Neural cell (in vitro differentiated cells): ENCODE data around the gene ZFP42. TPM values are rescaled to one million over a fixed set of nuclear protein-coding genes. Genes with fewer than 3 reads are reported as not detected.

Experiments
- H2AFZ ChIP-seq: fragments of 200-600, 300-800 bp; sonication (generic), shearing (Covaris generic); 2 replicates; pipeline ENCODE4 v1.6.0; 2014; ENCODE audit warnings: low read depth, mild to moderate bottlenecking, antibody characterized with exemption, low read length, moderate library complexity
- H3F3A ChIP-seq: fragments of 200-600 bp; shearing (Covaris generic); 2 replicates; pipeline ENCODE4 v1.6.1; 2016; ENCODE audit warnings: mild to moderate bottlenecking, moderate library complexity, mixed read lengths, antibody characterized with exemption, low read length; ENCODE audit not compliant: insufficient read depth, poor library complexity, severe bottlenecking
- H3K27ac ChIP-seq: fragments of 200-600, 300-800 bp; sonication (generic), shearing (Covaris generic); 2 replicates; pipeline ENCODE4 v1.5.1; 2014; ENCODE audit warnings: mild to moderate bottlenecking, low read length, moderate library complexity
- H3K27me3 ChIP-seq: fragments of 300-800, 200-600 bp; sonication (generic), shearing (Covaris generic); 2 replicates; pipeline ENCODE4 v1.6.0; 2014; ENCODE audit warnings: mild to moderate bottlenecking, low read depth, low read length, moderate library complexity; ENCODE audit not compliant: insufficient read depth
- H3K36me3 ChIP-seq: fragments of 300-800, 200-600 bp; sonication (generic), shearing (Covaris generic); 2 replicates; pipeline ENCODE4 v1.5.1; 2014; ENCODE audit warnings: mild to moderate bottlenecking, antibody characterized with exemption, low read length, moderate library complexity; ENCODE audit not compliant: insufficient read depth
- H3K4me2 ChIP-seq: fragments of 300-800, 200-600 bp; sonication (generic), shearing (Covaris generic); 2 replicates; pipeline ENCODE4 v1.6.0; 2014; ENCODE audit warnings: mild to moderate bottlenecking, low read length
- H3K4me3 ChIP-seq: fragments of 300-800, 200-600 bp; sonication (generic), shearing (Covaris generic); 2 replicates; pipeline ENCODE4 v1.5.1; 2014; ENCODE audit warnings: mild to moderate bottlenecking, low read length, moderate library complexity
- H3K79me2 ChIP-seq: fragments of 200-600 bp; shearing (Covaris generic); replicated peaks from 2 replicates; pipeline ENCODE4 v1.6.0; 2014; ENCODE audit warnings: mild to moderate bottlenecking, low read length, moderate library complexity; ENCODE audit not compliant: insufficient read depth
- H3K9ac ChIP-seq: fragments of 300-800, 200-600 bp; sonication (generic), shearing (Covaris generic); 2 replicates; pipeline ENCODE4 v1.6.1; 2016; ENCODE audit warnings: mild to moderate bottlenecking, low read length, mixed read lengths
- H3K9me2 ChIP-seq: fragments of 200-600 bp; shearing (Covaris generic); 2 replicates; pipeline ENCODE4 v1.6.1; 2016; ENCODE audit warnings: mild to moderate bottlenecking, low read length, mixed read lengths; ENCODE audit not compliant: insufficient read depth
- H3K9me3 ChIP-seq: fragments of 200-600, 300-800 bp; sonication (generic), shearing (Covaris generic); 2 replicates; pipeline ENCODE4 v1.6.1; 2016; ENCODE audit warnings: mild to moderate bottlenecking, mixed run types, low read length, moderate library complexity, mixed read lengths
- H4K20me1 ChIP-seq: fragments of 200-600 bp; shearing (Covaris generic); 2 replicates; pipeline ENCODE4 v1.6.1; 2016; ENCODE audit warnings: mild to moderate bottlenecking, mixed run types; ENCODE audit not compliant: insufficient read depth
- CTCF ChIP-seq: fragments of 450-650 bp; IDR thresholded peaks from 2 replicates; pipeline ENCODE4 v1.5.1; 2014; ENCODE audit warnings: antibody characterized with exemption, mild to moderate bottlenecking, moderate library complexity; ENCODE audit not compliant: poor library complexity, severe bottlenecking
- EP300 ChIP-seq: fragments of 450-650 bp; conservative IDR thresholded peaks from 2 replicates; pipeline ENCODE4 v1.6.1; 2014; ENCODE audit warnings: antibody characterized with exemption, mild to moderate bottlenecking, moderate library complexity; ENCODE audit not compliant: poor library complexity, severe bottlenecking
- EZH2 ChIP-seq: fragments of 200-600, 300-800 bp; shearing (Covaris generic), sonication (generic); IDR thresholded peaks from 2 replicates; pipeline ENCODE4 v1.6.1; 2014; ENCODE audit warnings: antibody characterized with exemption, low read length, borderline replicate concordance, mild to moderate bottlenecking; ENCODE audit not compliant: insufficient read depth, poor library complexity, severe bottlenecking
- MXI1 ChIP-seq: fragments of 450-650 bp; conservative IDR thresholded peaks from 2 replicates; pipeline ENCODE4 v1.6.1; 2014; ENCODE audit warnings: antibody characterized with exemption, mild to moderate bottlenecking; ENCODE audit not compliant: poor library complexity, severe bottlenecking
- POLR2AphosphoS5 ChIP-seq: IDR thresholded peaks from 2 replicates; pipeline ENCODE4 v1.6.1; 2012
- RAD21 ChIP-seq: fragments of 450-650 bp; conservative IDR thresholded peaks from 2 replicates; pipeline ENCODE4 v1.6.1; 2014; ENCODE audit warnings: antibody characterized with exemption, mild to moderate bottlenecking, moderate library complexity
- SMC3 ChIP-seq: fragments of 450-650 bp; conservative IDR thresholded peaks from 2 replicates; pipeline ENCODE4 v1.6.1; 2014; ENCODE audit warnings: antibody characterized with exemption, mild to moderate bottlenecking, moderate library complexity; ENCODE audit not compliant: poor library complexity
- TAF1 ChIP-seq: IDR thresholded peaks from 2 replicates; pipeline ENCODE4 v1.6.1; 2012; ENCODE audit warnings: low read depth
- polyA plus RNA-seq: library from polyadenylated mRNA; depleted of rRNA; stranded (reverse); fragments of >200 nt; gene quantifications from 2 replicates; pipeline ENCODE4 v1.2.3, GENCODE V29; 2014
- TF ChIP-seq, protein P1 (sequence below): IDR thresholded peaks from 2 replicates; pipeline ENCODE4 v1.6.1; 2012; ENCODE audit warnings: borderline replicate concordance

Gene ZFP42
- polyA plus RNA-seq, 1 donor from 2014 or later, result not detected

DNA sequence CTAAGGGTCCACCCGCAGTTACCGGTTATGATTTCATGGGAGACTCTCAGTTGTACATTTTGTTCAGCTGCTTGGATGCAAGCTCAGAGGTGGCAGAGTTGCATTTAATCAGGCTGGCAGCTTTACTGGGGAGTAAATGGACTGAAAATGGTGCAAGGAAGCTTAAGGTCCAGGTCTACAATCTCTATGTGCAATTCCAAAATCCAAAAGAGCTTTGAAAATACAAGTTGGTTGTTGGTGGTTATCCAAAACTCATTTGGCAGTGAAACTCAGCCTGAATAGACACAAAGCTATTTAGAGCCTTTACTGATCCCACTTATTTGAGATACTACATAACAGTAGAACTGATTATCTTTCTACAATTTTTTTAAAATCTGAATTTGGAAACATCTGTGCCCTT lies 11.8 kb upstream of the ZFP42 start:
- TF ChIP-seq RAD21, result no peak
- TF ChIP-seq, protein P1, sequence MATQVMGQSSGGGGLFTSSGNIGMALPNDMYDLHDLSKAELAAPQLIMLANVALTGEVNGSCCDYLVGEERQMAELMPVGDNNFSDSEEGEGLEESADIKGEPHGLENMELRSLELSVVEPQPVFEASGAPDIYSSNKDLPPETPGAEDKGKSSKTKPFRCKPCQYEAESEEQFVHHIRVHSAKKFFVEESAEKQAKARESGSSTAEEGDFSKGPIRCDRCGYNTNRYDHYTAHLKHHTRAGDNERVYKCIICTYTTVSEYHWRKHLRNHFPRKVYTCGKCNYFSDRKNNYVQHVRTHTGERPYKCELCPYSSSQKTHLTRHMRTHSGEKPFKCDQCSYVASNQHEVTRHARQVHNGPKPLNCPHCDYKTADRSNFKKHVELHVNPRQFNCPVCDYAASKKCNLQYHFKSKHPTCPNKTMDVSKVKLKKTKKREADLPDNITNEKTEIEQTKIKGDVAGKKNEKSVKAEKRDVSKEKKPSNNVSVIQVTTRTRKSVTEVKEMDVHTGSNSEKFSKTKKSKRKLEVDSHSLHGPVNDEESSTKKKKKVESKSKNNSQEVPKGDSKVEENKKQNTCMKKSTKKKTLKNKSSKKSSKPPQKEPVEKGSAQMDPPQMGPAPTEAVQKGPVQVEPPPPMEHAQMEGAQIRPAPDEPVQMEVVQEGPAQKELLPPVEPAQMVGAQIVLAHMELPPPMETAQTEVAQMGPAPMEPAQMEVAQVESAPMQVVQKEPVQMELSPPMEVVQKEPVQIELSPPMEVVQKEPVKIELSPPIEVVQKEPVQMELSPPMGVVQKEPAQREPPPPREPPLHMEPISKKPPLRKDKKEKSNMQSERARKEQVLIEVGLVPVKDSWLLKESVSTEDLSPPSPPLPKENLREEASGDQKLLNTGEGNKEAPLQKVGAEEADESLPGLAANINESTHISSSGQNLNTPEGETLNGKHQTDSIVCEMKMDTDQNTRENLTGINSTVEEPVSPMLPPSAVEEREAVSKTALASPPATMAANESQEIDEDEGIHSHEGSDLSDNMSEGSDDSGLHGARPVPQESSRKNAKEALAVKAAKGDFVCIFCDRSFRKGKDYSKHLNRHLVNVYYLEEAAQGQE, result no peak
- no peak for TF ChIP-seq EZH2
- TF ChIP-seq CTCF, result no peak
- TF ChIP-seq EP300, result no peak
- no peak for TF ChIP-seq TAF1
- no peak for TF ChIP-seq SMC3
- no peak for TF ChIP-seq MXI1
- TF ChIP-seq POLR2AphosphoS5, result no peak
- Histone ChIP-seq H3K27ac (no peak overlapping the region), H3K9me3 (no peaks in the 10 kb centered on the region), H3K27me3 (no peaks in the 10 kb centered on the region), H3K9me2 (no peaks in the 10 kb centered on the region), H3K79me2 (no peaks in the 10 kb centered on the region), H4K20me1 (no peaks in the 10 kb centered on the region), H3K9ac (no peak overlapping the region), H3K36me3 (no peaks in the 10 kb centered on the region), H3F3A (no peaks in the 10 kb centered on the region), H3K4me3 (no peak overlapping the region), H2AFZ (no peak overlapping the region), H3K4me2 (no peak overlapping the region)

- no peaks in the 10 kb centered on the region for H3F3A ChIP-seq
- H3K27me3 ChIP-seq, result no peaks in the 10 kb centered on the region
- H4K20me1 ChIP-seq, result no peaks in the 10 kb centered on the region
- H3K9ac ChIP-seq, result no peak overlapping the region
- H3K4me3 ChIP-seq, result no peak overlapping the region
- no peak for TF ChIP-seq MXI1
- no peak for TF ChIP-seq EZH2
- TF ChIP-seq TAF1, result no peak
- TF ChIP-seq POLR2AphosphoS5, result no peak
- TF ChIP-seq EP300, result no peak
- TF ChIP-seq, protein P1, result no peak
- TF ChIP-seq RAD21, result no peak
- TF ChIP-seq SMC3, result no peak
- no peak for TF ChIP-seq CTCF
- H2AFZ ChIP-seq, result no peak overlapping the region
- no peaks in the 10 kb centered on the region for H3K36me3 ChIP-seq
- H3K9me2 ChIP-seq, result no peaks in the 10 kb centered on the region
- H3K79me2 ChIP-seq, result no peaks in the 10 kb centered on the region
- H3K9me3 ChIP-seq, result no peaks in the 10 kb centered on the region
- no peak overlapping the region for H3K4me2 ChIP-seq
- H3K27ac ChIP-seq, result no peak overlapping the region
Observed at GRCh38 chr4:187992971-187993370, 2.6 kb upstream of the ZFP42 start.
